Stimulated activated CD8-positive, alpha-beta memory T cell treated with anti-CD3 and anti-CD28 coated beads, Interleukin-4, amount 100 ng/mL, for 1 hour (primary cell): ENCODE results near the gene ESRRA.

Experiments
- DNase-seq, 2 donors: peaks; one replicate each; pipeline ENCODE4 v3.0.0-alpha.2; 2020; ENCODE audit warnings: low read depth in 2 of 2, low spot score in 1 of 2

The ESRRA gene

DNA sequence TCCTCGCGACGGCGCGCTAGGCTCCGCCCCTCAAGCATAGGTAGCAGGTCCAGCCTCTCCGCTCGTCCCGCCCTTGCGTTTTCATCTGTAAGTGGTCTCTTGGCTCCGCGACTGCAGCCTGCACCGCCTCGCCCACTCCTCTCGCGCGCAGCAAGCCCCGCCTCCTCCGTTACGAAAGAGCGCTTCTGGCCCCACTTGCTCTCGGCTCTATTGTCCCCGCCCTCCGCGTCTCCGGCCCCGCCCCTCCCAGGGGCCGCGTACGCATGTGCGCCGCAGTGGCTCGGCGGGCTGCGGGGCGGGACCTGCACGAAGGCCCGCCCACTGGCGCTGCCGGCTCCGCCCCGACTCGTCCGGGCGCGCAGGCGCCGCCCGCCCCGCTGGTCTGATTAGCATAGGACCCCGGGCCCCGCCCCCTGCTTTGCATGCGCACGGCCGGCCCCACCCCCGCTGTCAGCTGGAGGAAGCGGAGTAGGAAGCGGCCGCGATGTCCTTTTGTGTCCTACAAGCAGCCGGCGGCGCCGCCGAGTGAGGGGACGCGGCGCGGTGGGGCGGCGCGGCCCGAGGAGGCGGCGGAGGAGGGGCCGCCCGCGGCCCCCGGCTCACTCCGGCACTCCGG, at the start of gene ESRRA:
TSS of gene ESRRA (plus strand) at position 450 of the 616 bp plus-strand sequence. CDS start 1,656 bp downstream, outside the sequence.
- peak; percentile 98 to 100 for DNase-seq

DNA sequence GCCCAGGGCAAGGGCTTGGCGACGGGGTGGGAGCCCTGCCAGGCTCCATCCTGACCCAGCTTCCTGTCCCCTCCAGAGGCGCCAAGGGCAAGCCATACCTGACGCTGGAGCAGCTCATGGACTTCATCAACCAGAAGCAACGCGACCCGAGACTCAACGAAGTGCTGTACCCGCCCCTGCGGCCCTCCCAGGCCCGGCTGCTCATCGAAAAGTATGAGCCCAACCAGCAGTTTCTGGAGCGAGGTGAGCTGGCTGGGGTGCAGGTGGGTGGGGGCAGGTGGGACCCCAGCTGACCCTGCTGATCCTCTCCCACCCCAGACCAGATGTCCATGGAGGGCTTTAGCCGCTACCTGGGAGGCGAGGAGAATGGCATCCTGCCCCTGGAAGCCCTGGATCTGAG, 49.0 kb upstream of the ESRRA start:
- no peak for DNase-seq

DNA sequence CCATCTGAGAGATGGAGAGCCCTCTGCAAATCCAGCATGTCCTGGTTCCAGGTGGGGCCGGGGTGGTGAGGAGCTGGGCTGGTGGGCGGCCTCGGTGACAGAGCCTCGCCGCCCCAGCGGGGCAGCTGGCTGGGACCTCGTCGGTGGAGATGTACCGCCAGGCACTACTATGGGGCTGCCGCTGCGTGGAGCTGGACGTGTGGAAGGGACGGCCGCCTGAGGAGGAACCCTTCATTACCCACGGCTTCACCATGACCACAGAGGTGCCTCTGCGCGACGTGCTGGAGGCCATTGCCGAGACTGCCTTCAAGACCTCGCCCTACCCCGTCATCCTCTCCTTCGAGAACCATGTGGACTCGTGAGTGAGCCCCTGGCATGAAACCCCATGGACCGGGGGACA, 47.0 kb upstream of the ESRRA start:
- no peak for DNase-seq

DNA sequence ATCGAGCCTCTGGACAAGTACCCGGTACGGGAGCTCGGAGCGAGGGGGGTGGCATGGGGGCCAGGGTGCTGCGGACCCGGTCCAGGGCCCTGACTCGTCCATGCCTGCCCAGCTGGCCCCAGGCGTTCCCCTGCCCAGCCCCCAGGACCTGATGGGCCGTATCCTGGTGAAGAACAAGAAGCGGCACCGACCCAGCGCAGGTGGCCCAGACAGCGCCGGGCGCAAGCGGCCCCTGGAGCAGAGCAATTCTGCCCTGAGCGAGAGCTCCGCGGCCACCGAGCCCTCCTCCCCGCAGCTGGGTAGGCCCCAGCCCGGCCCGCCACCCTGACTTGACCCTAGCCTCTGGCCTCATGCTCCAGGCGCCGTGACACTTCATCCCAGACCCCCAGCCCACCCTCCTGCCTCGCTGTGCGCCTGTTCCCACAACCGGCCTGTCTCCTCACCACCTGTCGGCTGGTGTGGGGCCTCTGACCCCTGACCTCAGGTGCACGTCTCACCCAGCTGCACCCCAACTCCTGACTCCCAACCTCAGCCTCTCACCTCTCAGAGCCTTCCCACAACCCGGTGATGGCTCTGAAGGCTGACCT, 46.3 kb upstream of the ESRRA start:
- DNase-seq: no peak

DNA sequence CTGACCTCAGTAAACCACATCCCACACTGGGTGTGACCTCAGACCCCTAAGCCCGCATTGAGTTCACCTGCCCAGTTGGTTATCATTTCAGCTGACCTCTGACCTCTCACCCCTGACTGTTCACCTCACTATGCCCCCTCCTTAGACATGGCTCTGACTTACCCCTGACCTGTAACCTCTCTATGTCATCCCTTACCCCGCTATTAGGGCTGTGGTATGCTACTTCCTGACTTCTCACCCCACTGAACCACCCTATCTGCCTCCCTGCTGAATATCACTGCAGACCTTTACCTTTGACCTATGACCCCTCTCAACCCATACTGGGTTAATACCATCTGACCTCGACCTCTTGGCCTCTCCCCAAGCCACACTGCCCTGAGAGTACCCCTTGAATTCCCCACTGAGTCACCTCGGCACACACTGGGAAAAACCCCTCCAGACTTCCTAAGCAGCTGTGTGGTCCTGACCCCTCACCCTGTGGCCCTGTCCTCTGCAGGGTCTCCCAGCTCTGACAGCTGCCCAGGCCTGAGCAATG, 45.7 kb upstream of the ESRRA start:
- DNase-seq: no peak

- no peak for DNase-seq
Observed at GRCh38 chr11:64260147-64260708, 45.1 kb upstream of the ESRRA start.

DNA sequence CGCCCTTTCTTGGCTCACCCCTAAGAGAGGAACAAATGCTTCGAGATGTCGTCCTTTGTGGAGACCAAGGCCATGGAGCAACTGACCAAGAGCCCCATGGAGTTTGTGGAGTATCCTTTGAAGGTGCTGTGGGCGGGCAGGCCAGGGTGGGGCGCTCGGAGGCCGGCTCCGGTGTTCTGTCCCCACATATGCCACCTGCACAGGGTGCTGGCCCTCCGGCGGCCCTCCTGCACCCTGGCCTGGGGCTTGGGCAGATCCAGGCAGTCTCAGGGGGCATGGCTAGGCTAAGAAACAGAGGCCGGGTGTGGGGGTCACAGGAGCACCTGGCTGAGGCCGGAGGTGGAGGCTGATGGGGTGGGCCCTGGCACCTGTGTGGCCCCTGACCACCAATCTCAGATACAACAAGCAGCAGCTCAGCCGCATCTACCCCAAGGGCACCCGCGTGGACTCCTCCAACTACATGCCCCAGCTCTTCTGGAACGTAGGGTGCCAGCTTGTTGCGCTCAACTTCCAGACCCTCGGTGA, 43.7 kb upstream of the ESRRA start:
- no peak for DNase-seq

DNA sequence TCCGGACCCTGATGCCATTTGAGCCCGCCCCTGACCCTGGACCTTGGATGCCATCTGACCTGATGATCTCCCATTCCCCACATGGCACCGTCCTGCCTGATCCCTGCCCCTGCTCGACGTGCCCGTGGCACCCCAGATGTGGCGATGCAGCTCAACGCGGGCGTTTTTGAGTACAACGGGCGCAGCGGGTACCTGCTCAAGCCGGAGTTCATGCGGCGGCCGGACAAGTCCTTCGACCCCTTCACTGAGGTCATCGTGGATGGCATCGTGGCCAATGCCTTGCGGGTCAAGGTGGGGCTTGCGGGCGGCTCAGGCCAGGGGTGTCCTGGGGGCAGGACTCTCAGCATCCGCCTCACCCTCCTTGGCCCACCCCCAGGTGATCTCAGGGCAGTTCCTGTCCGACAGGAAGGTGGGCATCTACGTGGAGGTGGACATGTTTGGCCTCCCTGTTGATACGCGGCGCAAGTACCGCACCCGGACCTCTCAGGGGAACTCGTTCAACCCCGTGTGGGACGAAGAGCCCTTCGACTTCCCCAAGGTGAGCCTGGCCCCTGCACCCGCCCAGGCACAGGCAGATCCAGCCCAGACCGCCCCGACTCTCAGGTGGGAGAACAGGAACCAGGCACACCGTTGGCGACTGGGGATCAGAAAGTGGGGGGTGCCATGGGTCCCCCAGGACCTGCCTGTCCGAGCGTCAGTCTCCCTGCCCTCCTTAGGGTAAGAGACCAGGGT, 42.9 kb upstream of the ESRRA start:
- no peak for DNase-seq

DNA sequence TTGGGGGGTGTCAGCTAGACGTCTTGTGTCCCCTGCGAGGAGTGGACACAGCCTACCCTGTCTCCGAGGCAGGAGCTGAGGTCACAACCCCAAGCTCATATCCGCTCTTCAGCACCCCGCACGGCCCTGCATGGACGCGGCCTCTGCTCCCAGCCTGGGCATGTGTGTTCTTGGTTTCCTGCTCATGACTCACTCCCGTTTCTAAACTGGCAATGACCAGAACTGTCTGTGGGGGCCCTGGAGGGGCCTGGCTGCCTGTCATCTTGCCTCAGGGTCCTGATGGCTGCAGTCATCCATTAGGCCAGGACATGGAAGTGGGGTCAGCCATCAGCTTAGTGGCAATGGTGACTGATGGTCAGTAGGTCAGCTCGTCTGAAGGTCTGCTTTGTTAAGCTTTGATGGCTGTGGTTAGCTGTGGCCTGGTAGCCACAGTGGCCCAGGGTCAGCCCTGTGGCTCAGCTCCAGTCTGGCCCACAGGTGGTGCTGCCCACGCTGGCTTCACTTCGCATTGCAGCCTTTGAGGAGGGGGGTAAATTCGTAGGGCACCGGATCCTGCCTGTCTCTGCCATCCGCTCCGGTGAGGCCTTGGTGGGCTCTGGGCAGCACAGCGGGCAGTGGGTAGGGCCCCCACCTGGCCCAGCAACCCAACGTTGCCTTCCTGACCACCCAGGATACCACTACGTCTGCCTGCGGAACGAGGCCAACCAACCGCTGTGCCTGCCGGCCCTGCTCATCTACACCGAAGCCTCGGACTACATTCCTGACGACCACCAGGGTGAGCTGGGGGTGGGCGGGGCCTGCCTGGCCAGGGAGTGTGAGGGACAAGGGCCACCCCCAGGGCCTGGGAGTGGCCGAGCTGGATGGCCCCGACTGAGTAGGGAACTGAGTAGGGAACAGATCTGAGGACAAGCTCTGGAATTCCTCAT, 42.0 kb upstream of the ESRRA start:
- DNase-seq: no peak

GRCh38 chr11:64263947-64264317, 41.4 kb upstream of the ESRRA start:
- no peak for DNase-seq

- DNase-seq: no peak
Observed at GRCh38 chr11:64264371-64264852, 40.9 kb upstream of the ESRRA start.

- no peak for DNase-seq
Observed at GRCh38 chr11:64265176-64266160, 39.9 kb upstream of the ESRRA start.

DNA sequence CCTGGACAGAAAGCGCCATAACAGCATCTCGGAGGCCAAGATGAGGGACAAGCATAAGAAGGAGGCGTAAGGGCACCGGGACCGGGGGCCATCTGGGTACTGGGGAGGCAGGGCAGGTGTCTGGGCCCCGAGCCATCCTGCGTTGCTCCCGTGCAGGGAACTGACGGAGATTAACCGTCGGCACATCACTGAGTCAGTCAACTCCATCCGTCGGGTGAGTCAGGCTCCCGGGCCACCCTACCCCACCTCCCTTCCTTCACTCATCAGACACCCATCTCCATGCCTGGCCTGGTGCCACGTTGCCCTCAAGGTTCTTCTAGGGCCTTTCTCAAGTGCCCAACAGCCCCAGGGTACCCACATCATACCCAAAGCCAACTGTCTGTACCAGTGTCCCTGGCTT, 39.0 kb upstream of the ESRRA start:
- DNase-seq: no peak

- DNase-seq: no peak
Observed at GRCh38 chr11:64267207-64267945, 37.9 kb upstream of the ESRRA start.

- no peak for DNase-seq
Observed at GRCh38 chr11:64268025-64268892, 37.1 kb upstream of the ESRRA start.

GRCh38 chr11:64268893-64269539, 36.3 kb upstream of the ESRRA start:
- no peak for DNase-seq

GRCh38 chr11:64269540-64270220, 35.6 kb upstream of the ESRRA start:
- DNase-seq: peak; percentile 93 to 95
